Measurements from ENCODE around the gene TRMO. TPM values are rescaled to one million over a fixed set of nuclear protein-coding genes. Genes with fewer than 3 reads are reported as not detected.

TRMO gene
- total and polyA plus RNA-seq, 9 of the 15 experiments (the other 6 are each of a cell fraction or from before 2014, with no cell fraction given) = 5.6 to 22.4 (median 16.2) TPM

DNA sequence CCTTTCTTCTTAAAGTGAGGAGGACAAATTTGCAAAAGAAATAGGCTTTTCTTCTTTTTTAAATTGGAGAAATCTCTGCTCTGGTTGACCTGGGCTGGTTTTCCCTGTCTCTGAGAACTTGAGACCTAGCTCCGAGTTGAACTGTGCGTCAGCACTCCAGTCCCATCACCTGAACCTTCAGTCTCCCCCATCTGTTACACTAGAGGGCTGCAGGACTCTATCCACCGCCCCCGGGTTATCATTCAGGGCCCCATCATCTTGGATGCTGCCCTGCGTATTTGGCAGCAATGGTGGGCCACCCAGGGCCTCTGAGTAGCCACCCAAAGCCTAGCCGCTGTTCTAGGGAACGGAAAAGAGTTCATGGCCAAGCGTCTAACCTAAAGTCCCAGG lies 66.8 kb downstream of the TRMO start:
- ATAC-seq (no peak), FAIRE-seq (no peak), DNase-seq (ENCODE audit: extremely low read depth in 1 of 4, low spot score in 3 of 4) (no peak)
- peaks cover 44 to 54% of the 10 kb centered on the region in 2 experiments for H3K27me3 ChIP-seq (ENCODE audit: control insufficient read depth in 2 of 2, insufficient read depth in 2 of 2, low read length in 2 of 2)
- peaks cover 0 to 16% of the 10 kb centered on the region in 2 experiments; a peak in 2 of 5 replicates for H3K4me1 ChIP-seq (replicated peaks in 1 of 2; ENCODE audit: control insufficient read depth in 2 of 2, insufficient read depth in 2 of 2, low read length in 2 of 2)
- no peak overlapping the region for H3K27ac ChIP-seq (ENCODE audit: extremely low read depth, low read depth, low read length)
- no peak overlapping the region for H3K9ac ChIP-seq (ENCODE audit: insufficient read depth in 1 of 2, low read depth in 2 of 2, low read length in 2 of 2)
- in situ Hi-C loops (cut with MboI) = no loop called here
- H3K79me2 ChIP-seq (ENCODE audit: control insufficient read depth, insufficient read depth, low read length) = no peaks in the 10 kb centered on the region
- no peak overlapping the region for H3K4me2 ChIP-seq (ENCODE audit: insufficient read depth, low read length)
- no peak for TF ChIP-seq TAF1 (IDR thresholded peaks at IDR 0.05; ENCODE audit: control insufficient read depth, extremely low read depth, insufficient read depth, low read length, severe bottlenecking)
- TF ChIP-seq SPI1 (IDR thresholded peaks at IDR 0.05; ENCODE audit: borderline replicate concordance, low read depth, low read length) = no peak
- no peak for TF ChIP-seq ZC3H11A (IDR thresholded peaks at IDR 0.05; ENCODE audit: low read depth, low read length)
- no peak for TF ChIP-seq ESRRA (IDR thresholded peaks at IDR 0.05; ENCODE audit: borderline replicate concordance, low read depth)
- no peak for TF ChIP-seq IRF2 (CRISPR knock-in tag; IDR thresholded peaks at IDR 0.05)
- no peak for TF ChIP-seq ZNF644 (tag; IDR thresholded peaks at IDR 0.05; ENCODE audit: low read depth)
- TF ChIP-seq RUNX1 (IDR thresholded peaks at IDR 0.05; ENCODE audit: low read depth) = no peak
- no peak for TF ChIP-seq ZNF766 (CRISPR knock-in tag; conservative IDR thresholded peaks at IDR 0.05)
- TF ChIP-seq ETS2 (tag; IDR thresholded peaks at IDR 0.05; ENCODE audit: borderline replicate concordance, poor library complexity, severe bottlenecking) = no peak
- TF ChIP-seq NR2C1 (IDR thresholded peaks at IDR 0.05) = no peak
- TF ChIP-seq NR2C1 (tag; IDR thresholded peaks at IDR 0.05) = no peak
- TF ChIP-seq, protein P1, sequence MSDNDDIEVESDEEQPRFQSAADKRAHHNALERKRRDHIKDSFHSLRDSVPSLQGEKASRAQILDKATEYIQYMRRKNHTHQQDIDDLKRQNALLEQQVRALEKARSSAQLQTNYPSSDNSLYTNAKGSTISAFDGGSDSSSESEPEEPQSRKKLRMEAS (CRISPR knock-in tag; IDR thresholded peaks at IDR 0.05) = no peak
- no peak for TF ChIP-seq ZNF232 (CRISPR knock-in tag; IDR thresholded peaks at IDR 0.05)
- no peaks in the 10 kb centered on the region for H3K9me3 ChIP-seq (replicated peaks; ENCODE audit: control insufficient read depth, insufficient read depth, low read depth, low read length)
- ChIA-PET CTCF (ENCODE audit: low intra/inter-chr PET ratio) (no interaction called here), POLR2A (no interaction called here)
- 7% methylated on average over 8 of the region's 8 CpGs for WGBS (ENCODE audit: insufficient coverage, low coverage, missing lambda C conversion rate)
- no peak overlapping the region for H2AFZ ChIP-seq (ENCODE audit: low read depth, low read length)
- BruUV-seq (replicated peaks) = no TSS peak
- no peak overlapping the region for H3K4me3 ChIP-seq
- H3K9me1 ChIP-seq (ENCODE audit: control insufficient read depth, insufficient read depth, low read length) = no peaks in the 10 kb centered on the region
- intact Hi-C loops (cut with micrococcal nuclease) = no loop called here
- no peaks in the 10 kb centered on the region for H3K36me3 ChIP-seq (ENCODE audit: control insufficient read depth, insufficient read depth, low read length)
- no peaks in the 10 kb centered on the region for H4K20me1 ChIP-seq (replicated peaks; ENCODE audit: control insufficient read depth, insufficient read depth, low read length)
